Neural crest cell (in vitro differentiated cells): ENCODE measurements around the gene PDLIM3. TPM values are rescaled to one million over a fixed set of nuclear protein-coding genes. Genes with fewer than 3 reads are reported as not detected.

Source experiments
- DNase-seq: peaks from one replicate; pipeline ENCODE4 v3.0.0; 2021; ENCODE audit warnings: low read depth, mixed read lengths, low spot score
- H3K27ac Mint-ChIP-seq: one replicate; pipeline ENCODE4 v1.8.0; 2021; ENCODE audit warnings: mild to moderate bottlenecking, mixed read lengths; ENCODE audit not compliant: unreplicated experiment
- H3K27me3 Mint-ChIP-seq: 2 replicates; pipeline ENCODE4 v1.8.0; 2021; ENCODE audit warnings: low read depth, mild to moderate bottlenecking, mixed read lengths
- H3K36me3 Mint-ChIP-seq: 2 replicates; pipeline ENCODE4 v1.8.0; 2021; ENCODE audit warnings: low read depth, mild to moderate bottlenecking, mixed read lengths
- H3K4me1 Mint-ChIP-seq: 2 replicates; pipeline ENCODE4 v1.8.0; 2021; ENCODE audit warnings: mixed read lengths
- H3K4me3 Mint-ChIP-seq: one replicate; pipeline ENCODE4 v1.8.0; 2021; ENCODE audit warnings: mild to moderate bottlenecking, mixed read lengths
- H3K9me3 Mint-ChIP-seq: 2 replicates; pipeline ENCODE4 v1.8.0; 2021; ENCODE audit warnings: mixed read lengths
- total RNA-seq: library from RNA; stranded (reverse); gene quantifications from 2 replicates; pipeline ENCODE4 v1.2.1, GENCODE V29; 2021
- TF ChIP-seq, protein P1 (sequence below): fragments of 200-600 bp; sonication (generic); conservative IDR thresholded peaks from 2 replicates; pipeline ENCODE4 v1.5.0; 2021; ENCODE audit warnings: antibody characterized with exemption, mild to moderate bottlenecking

Gene PDLIM3
- total RNA-seq, 1 donor from 2014 or later = 2.3 TPM

DNA sequence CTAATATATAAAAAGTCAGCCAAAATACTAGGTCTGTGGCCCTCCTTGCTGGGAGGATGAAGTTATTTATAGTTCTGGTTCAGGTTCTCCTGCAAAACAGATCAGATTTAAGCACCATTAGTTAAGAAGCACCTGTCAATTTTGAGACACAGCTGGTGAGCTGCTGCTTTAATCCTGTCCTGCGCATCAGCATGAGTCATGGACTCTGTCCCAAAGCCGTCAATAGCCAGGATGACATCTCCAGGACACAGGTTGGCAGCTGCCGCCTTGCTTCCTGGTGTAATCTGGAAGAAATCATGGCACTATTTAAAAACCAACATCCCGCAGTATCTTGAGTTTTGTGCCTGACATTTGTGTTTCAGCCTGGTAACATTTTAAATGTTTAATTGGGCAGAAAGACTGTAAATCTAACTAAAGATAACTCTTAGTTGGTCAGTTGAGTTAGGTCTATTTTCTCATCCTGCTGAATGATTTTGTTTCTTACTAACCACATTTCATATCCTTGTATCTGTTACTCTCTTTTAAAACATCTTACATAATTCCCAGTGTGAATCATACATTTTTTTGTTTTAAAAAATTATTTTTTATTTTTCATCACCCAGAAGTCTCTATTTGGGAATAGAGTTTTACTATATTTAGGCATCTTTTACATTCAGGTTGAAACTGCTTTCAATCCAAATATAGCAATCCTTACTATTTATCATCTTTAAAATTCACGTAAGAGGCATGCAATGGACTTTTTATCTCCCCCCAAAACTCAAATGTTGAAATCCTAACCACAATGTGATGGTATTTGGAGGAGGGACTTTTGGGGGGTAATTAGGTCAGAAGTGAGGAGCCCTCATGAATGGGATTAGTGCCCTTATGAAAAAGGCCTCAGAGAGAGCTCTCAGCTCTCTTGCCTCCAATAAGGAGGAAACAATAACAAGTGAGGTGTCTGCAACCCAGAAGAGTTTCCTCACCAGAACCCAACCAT lies 10.1 kb downstream of the PDLIM3 start:
- H3K4me3 Mint-ChIP-seq = no peak overlapping the region
- DNase-seq = no peak

DNA sequence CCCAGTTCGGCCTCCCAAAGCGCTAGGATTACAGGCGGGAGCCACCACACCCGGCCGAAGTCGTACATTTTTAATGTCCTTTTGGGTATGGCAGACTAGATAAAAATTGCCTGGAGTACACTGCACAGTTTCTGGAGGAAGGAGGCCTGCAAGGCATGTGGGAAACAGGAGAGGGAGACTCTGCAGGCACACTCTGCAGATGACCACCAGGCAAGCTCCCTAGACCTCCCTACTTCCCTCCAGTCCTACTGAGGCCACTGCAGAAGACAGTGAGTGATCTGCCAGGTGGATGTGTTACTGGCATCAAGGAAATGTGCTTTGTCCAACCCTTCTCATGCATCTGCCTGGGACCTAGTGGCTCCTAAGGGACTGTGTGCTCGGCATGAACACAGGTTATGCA lies 11.4 kb downstream of the PDLIM3 start:
- no peaks in the 10 kb centered on the region for H3K4me1 Mint-ChIP-seq
- no peaks in the 10 kb centered on the region for H3K27me3 Mint-ChIP-seq
- H3K4me3 Mint-ChIP-seq = no peak overlapping the region
- DNase-seq = no peak
- no peak overlapping the region for H3K27ac Mint-ChIP-seq
- H3K9me3 Mint-ChIP-seq = peaks cover 8% of the 10 kb centered on the region
- TF ChIP-seq, protein P1, sequence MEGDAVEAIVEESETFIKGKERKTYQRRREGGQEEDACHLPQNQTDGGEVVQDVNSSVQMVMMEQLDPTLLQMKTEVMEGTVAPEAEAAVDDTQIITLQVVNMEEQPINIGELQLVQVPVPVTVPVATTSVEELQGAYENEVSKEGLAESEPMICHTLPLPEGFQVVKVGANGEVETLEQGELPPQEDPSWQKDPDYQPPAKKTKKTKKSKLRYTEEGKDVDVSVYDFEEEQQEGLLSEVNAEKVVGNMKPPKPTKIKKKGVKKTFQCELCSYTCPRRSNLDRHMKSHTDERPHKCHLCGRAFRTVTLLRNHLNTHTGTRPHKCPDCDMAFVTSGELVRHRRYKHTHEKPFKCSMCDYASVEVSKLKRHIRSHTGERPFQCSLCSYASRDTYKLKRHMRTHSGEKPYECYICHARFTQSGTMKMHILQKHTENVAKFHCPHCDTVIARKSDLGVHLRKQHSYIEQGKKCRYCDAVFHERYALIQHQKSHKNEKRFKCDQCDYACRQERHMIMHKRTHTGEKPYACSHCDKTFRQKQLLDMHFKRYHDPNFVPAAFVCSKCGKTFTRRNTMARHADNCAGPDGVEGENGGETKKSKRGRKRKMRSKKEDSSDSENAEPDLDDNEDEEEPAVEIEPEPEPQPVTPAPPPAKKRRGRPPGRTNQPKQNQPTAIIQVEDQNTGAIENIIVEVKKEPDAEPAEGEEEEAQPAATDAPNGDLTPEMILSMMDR = no peak
- peaks cover 6% of the 10 kb centered on the region for H3K36me3 Mint-ChIP-seq

More for the DNA sequence above, 10.1 kb downstream of the PDLIM3 start:
- peaks cover 6% of the 10 kb centered on the region for H3K36me3 Mint-ChIP-seq
- peaks cover 2% of the 10 kb centered on the region for H3K27me3 Mint-ChIP-seq
- no peaks in the 10 kb centered on the region for H3K4me1 Mint-ChIP-seq
- no peak overlapping the region for H3K27ac Mint-ChIP-seq
- TF ChIP-seq, protein P1 = no peak
- peaks cover 8% of the 10 kb centered on the region for H3K9me3 Mint-ChIP-seq

DNA sequence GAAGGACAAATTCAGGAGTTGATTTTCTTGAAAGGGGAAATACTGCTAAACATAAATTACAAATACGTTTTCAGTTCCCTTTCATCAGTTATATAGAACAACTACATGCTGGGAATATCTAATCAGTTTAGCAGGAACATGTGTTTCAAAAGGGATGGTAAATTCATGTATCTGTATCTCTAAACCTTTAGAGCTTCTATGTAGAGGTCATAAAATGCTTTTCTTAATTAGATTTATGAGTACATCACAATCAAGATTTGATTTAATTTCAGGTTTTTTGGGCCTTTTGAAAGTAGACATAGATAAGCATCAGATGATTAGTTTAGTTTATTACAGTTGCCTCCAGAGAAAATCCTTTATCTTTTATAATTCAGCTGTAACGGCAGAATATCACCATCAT lies 12.9 kb downstream of the PDLIM3 start:
- Mint-ChIP-seq H3K27ac (no peak overlapping the region), H3K36me3 (peaks cover 6% of the 10 kb centered on the region), H3K4me1 (no peaks in the 10 kb centered on the region), H3K27me3 (no peaks in the 10 kb centered on the region), H3K9me3 (peaks cover 8% of the 10 kb centered on the region), H3K4me3 (no peak overlapping the region)
- DNase-seq = no peak
- TF ChIP-seq, protein P1 = no peak

DNA sequence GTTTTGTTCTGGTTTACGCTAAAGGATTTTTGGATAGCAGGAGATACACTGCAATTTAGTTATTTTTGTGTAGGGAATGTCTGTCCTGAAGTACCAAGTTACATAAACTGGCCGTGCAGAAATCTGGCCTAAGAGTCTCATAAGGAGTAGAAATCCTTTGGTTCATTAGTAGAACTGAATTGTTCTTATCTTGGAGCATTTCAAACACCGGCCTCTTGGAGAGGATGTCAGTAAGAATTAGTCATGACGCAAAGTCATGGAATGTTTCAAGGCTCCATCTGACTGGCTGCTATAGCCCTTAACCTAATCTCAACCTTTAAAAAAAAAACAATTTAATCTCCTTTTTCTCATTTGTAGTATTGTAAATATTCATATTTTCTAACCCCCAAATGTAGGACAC lies 15.2 kb downstream of the PDLIM3 start:
- H3K4me1 Mint-ChIP-seq = no peaks in the 10 kb centered on the region
- H3K27me3 Mint-ChIP-seq = no peaks in the 10 kb centered on the region
- no peak overlapping the region for H3K4me3 Mint-ChIP-seq
- no peak overlapping the region for H3K27ac Mint-ChIP-seq
- TF ChIP-seq, protein P1 = no peak
- H3K9me3 Mint-ChIP-seq = no peaks in the 10 kb centered on the region
- H3K36me3 Mint-ChIP-seq = no peaks in the 10 kb centered on the region
- no peak for DNase-seq

DNA sequence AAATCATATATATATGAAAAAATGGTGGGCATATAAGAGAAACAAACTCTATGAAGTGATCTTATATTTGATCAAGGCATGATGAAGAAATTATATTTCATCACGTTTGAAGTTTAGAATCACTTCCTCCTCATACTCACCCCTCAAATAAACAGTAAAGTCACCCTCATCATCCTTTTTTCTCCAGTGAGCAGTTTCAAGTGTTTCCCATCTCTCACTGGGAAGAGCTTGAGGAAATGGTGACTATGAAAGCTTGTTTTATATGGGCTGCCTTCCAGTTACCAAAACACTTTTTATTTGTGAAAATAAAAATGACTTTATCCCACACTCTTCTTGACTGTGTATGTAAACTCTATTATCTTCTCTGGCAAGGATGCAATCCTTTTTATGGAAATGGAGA lies 16.8 kb downstream of the PDLIM3 start:
- no peak overlapping the region for H3K27ac Mint-ChIP-seq
- no peaks in the 10 kb centered on the region for H3K9me3 Mint-ChIP-seq
- no peaks in the 10 kb centered on the region for H3K27me3 Mint-ChIP-seq
- no peaks in the 10 kb centered on the region for H3K4me1 Mint-ChIP-seq
- H3K36me3 Mint-ChIP-seq = no peaks in the 10 kb centered on the region
- DNase-seq = no peak
- TF ChIP-seq, protein P1 = no peak
- H3K4me3 Mint-ChIP-seq = no peak overlapping the region
